HCT116 (cell line): ENCODE measurements around the gene POU4F1. TPM values are rescaled to one million over a fixed set of nuclear protein-coding genes. Genes with fewer than 3 reads are reported as not detected.

Experiments used
- ATAC-seq: fragments of 200-7000 bp; cut with Tn5 transposase; 2 replicates; pipeline ENCODE4 v1.9.1; 2020; ENCODE audit warnings: mild to moderate bottlenecking, moderate library complexity
- BruUV-seq: library from RNA; stranded (reverse); fragments of 400-500 nt; replicated peaks from 2 replicates; lab custom pipeline; 2021; lab: Mats Ljungman, UMichigan
- CTCF ChIA-PET: fragments of 300-600 bp; sonication (Branson Sonifier 250); formaldehyde crosslinking; loops from one replicate; lab custom pipeline; 2021; ENCODE audit warnings: antibody characterized with exemption; lab: Charles Lee
- POLR2A ChIA-PET: fragments of 300-600, 350-600 bp; sonication (Branson Sonifier 250); formaldehyde crosslinking; loops from one replicate; lab custom pipeline; 2021; ENCODE audit warnings: antibody characterized with exemption; lab: Charles Lee
- RAD21 ChIA-PET, 2 experiments: fragments of 300-600 bp; sonication (Branson Sonifier 250); formaldehyde crosslinking; loops; one replicate each; lab custom pipeline; 2023; ENCODE audit warnings: low total read pairs in 2 of 2; ENCODE audit not compliant: uncharacterized antibody in 2 of 2, unreplicated experiment in 2 of 2, low non-redundant PET in 1 of 2; lab: Charles Lee
- DNase-seq: peaks from one replicate; pipeline ENCODE4 v3.0.0-alpha.2; 2010; ENCODE audit warnings: low read depth, low spot score
- H2AFZ ChIP-seq: fragments of 200-600 bp; shearing (Covaris generic), sonication (generic); 2 replicates; pipeline ENCODE4 v1.6.1; 2017; ENCODE audit warnings: low read depth, mixed run types, mixed read lengths, antibody characterized with exemption, low read length; ENCODE audit not compliant: poor library complexity, severe bottlenecking
- H3K27ac ChIP-seq: 2 replicates; pipeline ENCODE4 v1.5.1; 2012; ENCODE audit warnings: low read depth, low read length
- H3K27me3 ChIP-seq: fragments of 200-600 bp; sonication (generic); 2 replicates; pipeline ENCODE4 v1.6.1; 2016; ENCODE audit warnings: mixed run types, low read length, mixed read lengths; ENCODE audit not compliant: insufficient read depth
- H3K36me3 ChIP-seq, 2 experiments: fragments of 200-500 bp in 1 of 2; fragments of 200-600 bp in 1 of 2; sonication (Bioruptor generic) in 1 of 2; sonication (generic) in 1 of 2; 2 replicates each; pipeline versions ENCODE4 v1.5.1 to v1.6.1; 2014 to 2016; ENCODE audit warnings: low read length in 2 of 2, inconsistent platforms in 1 of 2, mixed read lengths in 1 of 2, mixed run types in 1 of 2; ENCODE audit not compliant: insufficient read depth in 2 of 2, control insufficient read depth in 1 of 2
- H3K4me1 ChIP-seq, 2 experiments: fragments of 200-600 bp in 1 of 2; sonication (generic) in 1 of 2; 2 replicates each; pipeline versions ENCODE4 v1.5.1 to v1.6.1; 2012 to 2017; ENCODE audit warnings: low read length in 2 of 2, inconsistent platforms in 1 of 2, mild to moderate bottlenecking in 1 of 2, mixed read lengths in 1 of 2, mixed run types in 1 of 2, moderate library complexity in 1 of 2; ENCODE audit not compliant: insufficient read depth in 2 of 2, control insufficient read depth in 1 of 2
- H3K4me2 ChIP-seq: fragments of 200-600 bp; sonication (generic); 2 replicates; pipeline ENCODE4 v1.6.1; 2017; ENCODE audit warnings: mixed run types, low read length, mixed read lengths
- H3K4me3 ChIP-seq, 2 experiments: fragments of 200-600 bp in 1 of 2; sonication (generic) in 1 of 2; replicated peaks in 1 of 2; 2 replicates each; pipeline ENCODE4 v1.5.1; 2011 to 2016; ENCODE audit warnings: low read length in 2 of 2, control low read depth in 1 of 2, low read depth in 1 of 2, mild to moderate bottlenecking in 1 of 2, mixed read lengths in 1 of 2, mixed run types in 1 of 2
- H3K79me2 ChIP-seq: fragments of 200-600 bp; sonication (generic); 2 replicates; pipeline ENCODE4 v1.6.1; 2017; ENCODE audit warnings: mild to moderate bottlenecking, mixed run types, low read length, moderate library complexity, mixed read lengths; ENCODE audit not compliant: insufficient read depth
- H3K9ac ChIP-seq: fragments of 200-600 bp; sonication (generic); 2 replicates; pipeline ENCODE4 v1.6.1; 2016; ENCODE audit warnings: low read length, mixed read lengths
- H3K9me2 ChIP-seq: fragments of 200-600 bp; sonication (generic), shearing (Covaris generic); 2 replicates; pipeline ENCODE4 v1.6.1; 2017; ENCODE audit warnings: mixed run types, mild to moderate bottlenecking, moderate library complexity; ENCODE audit not compliant: insufficient read depth
- H3K9me3 ChIP-seq, 2 experiments: fragments of 200-500 bp in 1 of 2; fragments of 200-600 bp in 1 of 2; sonication (Bioruptor generic) in 1 of 2; sonication (generic) in 1 of 2; 2 replicates each; pipeline ENCODE4 v1.6.1; 2014 to 2017; ENCODE audit warnings: low read length in 2 of 2, mixed read lengths in 2 of 2, inconsistent platforms in 1 of 2, low read depth in 1 of 2, mild to moderate bottlenecking in 1 of 2, mixed run types in 1 of 2, moderate library complexity in 1 of 2; ENCODE audit not compliant: control insufficient read depth in 1 of 2, insufficient read depth in 1 of 2
- H4K20me1 ChIP-seq: fragments of 200-600 bp; sonication (generic), shearing (Covaris generic); 2 replicates; pipeline ENCODE4 v1.6.1; 2017; ENCODE audit warnings: mixed run types, mild to moderate bottlenecking, moderate library complexity; ENCODE audit not compliant: insufficient read depth
- ATF3 ChIP-seq: IDR thresholded peaks from 2 replicates; pipeline ENCODE4 v1.6.1; 2012
- CEBPB ChIP-seq: IDR thresholded peaks from 2 replicates; pipeline ENCODE4 v1.6.1; 2012; ENCODE audit warnings: low read depth
- CTCF ChIP-seq, 3 experiments: fragments of 200-600 bp in 1 of 3; sonication (generic) in 1 of 3; IDR thresholded peaks in 2 of 3; conservative IDR thresholded peaks in 1 of 3; 2 replicates each; pipeline ENCODE4 v1.5.1; 2012 to 2017; ENCODE audit warnings: low read depth in 2 of 3, low read length in 2 of 3, antibody characterized with exemption in 1 of 3, borderline replicate concordance in 1 of 3, control low read depth in 1 of 3, mild to moderate bottlenecking in 1 of 3, mixed read lengths in 1 of 3, mixed run types in 1 of 3, moderate library complexity in 1 of 3; ENCODE audit not compliant: insufficient read depth in 1 of 3
- EGR1 ChIP-seq: IDR thresholded peaks from 2 replicates; pipeline ENCODE4 v1.6.1; 2012; ENCODE audit warnings: low read depth
- JUND ChIP-seq: IDR thresholded peaks from 2 replicates; pipeline ENCODE4 v1.6.1; 2012
- POLR2AphosphoS5 ChIP-seq: IDR thresholded peaks from 2 replicates; pipeline ENCODE4 v1.6.1; 2011; ENCODE audit warnings: mild to moderate bottlenecking, low read depth, low read length, moderate library complexity
- REST ChIP-seq: IDR thresholded peaks from 2 replicates; pipeline ENCODE4 v1.6.1; 2012; ENCODE audit warnings: low read depth
- SP1 ChIP-seq: IDR thresholded peaks from 2 replicates; pipeline ENCODE4 v1.6.1; 2012; ENCODE audit warnings: low read depth
- SRF ChIP-seq: IDR thresholded peaks from 2 replicates; pipeline ENCODE4 v1.6.1; 2012; ENCODE audit warnings: low read depth
- YY1 ChIP-seq: IDR thresholded peaks from 2 replicates; pipeline ENCODE4 v1.6.1; 2011; ENCODE audit warnings: low read length, low read depth, moderate library complexity, mild to moderate bottlenecking; ENCODE audit not compliant: insufficient replicate concordance; ENCODE audit errors: extremely low read depth
- ZFX ChIP-seq: fragments of 450-650 bp; IDR thresholded peaks from 2 replicates; pipeline ENCODE4 v1.6.1; 2017
- intact Hi-C: fragments of 100-400 bp; cut with micrococcal nuclease; formaldehyde crosslinking; loops from 2 replicates; pipeline ENCODE4 v1.10.0; 2022
- total RNA-seq: library from RNA; stranded (reverse); gene quantifications from one replicate; pipeline ENCODE4 v1.2.1, GENCODE V29; 2021; ENCODE audit not compliant: unreplicated experiment
- TF ChIP-seq, protein P1 (sequence below): IDR thresholded peaks from 2 replicates; pipeline ENCODE4 v1.6.1; 2012
- TF ChIP-seq, protein P2 (sequence below): IDR thresholded peaks from 2 replicates; pipeline ENCODE4 v1.6.1; 2011; ENCODE audit warnings: mild to moderate bottlenecking, low read length, moderate library complexity; ENCODE audit not compliant: insufficient replicate concordance; ENCODE audit errors: extremely low read depth

Gene POU4F1
- total RNA-seq, 1 experiment from 2014 or later = not detected

GRCh38 chr13:78601124-78601873, 2.1 kb downstream of the POU4F1 start:
- no peaks in the 10 kb centered on the region for H3K4me1 ChIP-seq
- ChIA-PET POLR2A (no interaction called here), RAD21 (no interaction called here), CTCF (no interaction called here)
- H3K27ac ChIP-seq = no peak overlapping the region
- H2AFZ ChIP-seq = no peak overlapping the region
- no TSS peak for BruUV-seq
- intact Hi-C loops = no loop called here
- H3K9ac ChIP-seq = no peak overlapping the region
- no peaks in the 10 kb centered on the region for H3K36me3 ChIP-seq
- no peak overlapping the region for H3K4me3 ChIP-seq
- DNase-seq = no peak
- TF ChIP-seq CTCF (IDR thresholded peaks at IDR 0.05 in 2 of 3, conservative IDR thresholded peaks at IDR 0.05 in 1 of 3; ENCODE audit: borderline replicate concordance in 1 of 3, insufficient read depth in 1 of 3, low read depth in 2 of 3, low read length in 2 of 3) (no peak), SRF (no peak), REST (no peak), EGR1 (no peak), YY1 (no peak), ATF3 (no peak), POLR2AphosphoS5 (no peak), ZFX (no peak), CEBPB (no peak), SP1 (no peak), JUND (no peak)
- TF ChIP-seq, protein P1, sequence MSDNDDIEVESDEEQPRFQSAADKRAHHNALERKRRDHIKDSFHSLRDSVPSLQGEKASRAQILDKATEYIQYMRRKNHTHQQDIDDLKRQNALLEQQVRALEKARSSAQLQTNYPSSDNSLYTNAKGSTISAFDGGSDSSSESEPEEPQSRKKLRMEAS = no peak
- TF ChIP-seq, protein P2, sequence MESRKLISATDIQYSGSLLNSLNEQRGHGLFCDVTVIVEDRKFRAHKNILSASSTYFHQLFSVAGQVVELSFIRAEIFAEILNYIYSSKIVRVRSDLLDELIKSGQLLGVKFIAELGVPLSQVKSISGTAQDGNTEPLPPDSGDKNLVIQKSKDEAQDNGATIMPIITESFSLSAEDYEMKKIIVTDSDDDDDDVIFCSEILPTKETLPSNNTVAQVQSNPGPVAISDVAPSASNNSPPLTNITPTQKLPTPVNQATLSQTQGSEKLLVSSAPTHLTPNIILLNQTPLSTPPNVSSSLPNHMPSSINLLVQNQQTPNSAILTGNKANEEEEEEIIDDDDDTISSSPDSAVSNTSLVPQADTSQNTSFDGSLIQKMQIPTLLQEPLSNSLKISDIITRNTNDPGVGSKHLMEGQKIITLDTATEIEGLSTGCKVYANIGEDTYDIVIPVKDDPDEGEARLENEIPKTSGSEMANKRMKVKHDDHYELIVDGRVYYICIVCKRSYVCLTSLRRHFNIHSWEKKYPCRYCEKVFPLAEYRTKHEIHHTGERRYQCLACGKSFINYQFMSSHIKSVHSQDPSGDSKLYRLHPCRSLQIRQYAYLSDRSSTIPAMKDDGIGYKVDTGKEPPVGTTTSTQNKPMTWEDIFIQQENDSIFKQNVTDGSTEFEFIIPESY = no peak
- no peak overlapping the region for H3K4me2 ChIP-seq
- ATAC-seq = no peak
- H3K9me2 ChIP-seq = no peaks in the 10 kb centered on the region
- H3K79me2 ChIP-seq = no peaks in the 10 kb centered on the region
- H3K9me3 ChIP-seq = no peaks in the 10 kb centered on the region
- peaks cover 27% of the 10 kb centered on the region for H3K27me3 ChIP-seq
- no peaks in the 10 kb centered on the region for H4K20me1 ChIP-seq
